Measurements from ENCODE around the gene XRN1. TPM values are rescaled to one million over a fixed set of nuclear protein-coding genes. Genes with fewer than 3 reads are reported as not detected.
"Not testable (repeated sequence)": the region's sequence is repeated elsewhere in the genome, so short reads cannot be mapped to it uniquely, and the experiment has no call there.

Gene XRN1
- total RNA-seq, 4 donors from 2014 or later = 32.0 to 43.8 (median 35.6) TPM

DNA sequence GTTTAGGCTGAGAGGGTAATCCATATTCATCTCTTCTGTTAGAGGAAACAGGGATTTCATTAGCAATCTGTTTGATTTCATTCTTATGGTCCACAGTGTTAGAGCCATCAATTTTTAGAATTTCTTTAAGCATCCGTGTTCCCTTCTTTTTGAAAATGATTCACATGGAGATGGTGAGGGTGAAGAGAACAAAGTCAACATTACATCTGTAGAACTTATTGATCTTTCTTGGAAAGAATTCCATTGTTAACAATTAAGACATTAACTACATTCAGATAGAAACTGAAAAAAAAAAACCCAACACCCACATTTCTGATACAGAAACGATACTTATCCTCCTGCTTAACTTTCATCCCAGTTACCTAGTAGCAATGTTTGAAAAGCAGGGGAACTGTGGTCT lies 115.4 kb downstream of the XRN1 start:
- no peak overlapping the region for H3K4me3 ChIP-seq (ENCODE audit: low read depth, poor library complexity, severe bottlenecking)
- DNase-seq (ENCODE audit: low spot score in 2 of 2) = no peak
- WGBS, 2 donors = 93 to 94% methylated on average over 2 of the region's 2 CpGs
- intact Hi-C loops (cut with DNase I; ENCODE audit: low total_unique reads) = no loop called here
- no peak for TF ChIP-seq CTCF (IDR thresholded peaks at IDR 0.05)
- no peak for TF ChIP-seq POLR2A (IDR thresholded peaks at IDR 0.05)

DNA sequence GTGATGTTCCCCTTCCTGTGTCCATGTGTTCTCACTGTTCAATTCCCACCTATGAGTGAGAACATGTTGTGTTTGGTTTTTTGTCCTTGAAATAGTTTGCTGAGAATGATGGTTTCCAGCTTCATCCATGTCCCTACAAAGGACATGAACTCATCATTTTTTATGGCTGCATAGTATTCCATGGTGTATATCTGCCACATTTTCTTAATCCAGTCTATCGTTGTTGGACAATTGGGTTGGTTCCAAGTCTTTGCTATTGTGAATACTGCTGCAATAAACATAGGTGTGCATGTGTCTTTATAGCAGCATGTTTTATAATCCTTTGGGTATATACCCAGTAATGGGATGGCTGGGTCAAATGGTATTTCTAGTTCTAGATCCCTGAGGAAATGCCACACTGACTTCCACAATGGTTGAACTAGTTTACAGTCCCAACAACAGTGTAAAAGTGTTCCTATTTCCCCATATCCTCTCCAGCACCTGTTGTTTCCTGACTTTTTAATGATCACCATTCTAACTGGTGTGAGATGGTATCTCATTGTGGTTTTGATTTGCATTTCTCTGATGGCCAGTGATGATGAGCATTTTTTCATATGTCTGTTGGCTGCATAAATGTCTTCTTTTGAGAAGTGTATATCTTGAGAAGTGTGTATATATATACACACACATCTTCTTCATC lies 123.4 kb downstream of the XRN1 start:
- intact Hi-C loops (cut with DNase I; ENCODE audit: low total_unique reads); H3K4me3 ChIP-seq (ENCODE audit: low read depth, poor library complexity, severe bottlenecking); DNase-seq (ENCODE audit: low spot score in 2 of 2): not testable (repeated sequence)
- WGBS, 2 donors = 92 to 100% methylated on average over 1 of the region's 1 CpG

DNA sequence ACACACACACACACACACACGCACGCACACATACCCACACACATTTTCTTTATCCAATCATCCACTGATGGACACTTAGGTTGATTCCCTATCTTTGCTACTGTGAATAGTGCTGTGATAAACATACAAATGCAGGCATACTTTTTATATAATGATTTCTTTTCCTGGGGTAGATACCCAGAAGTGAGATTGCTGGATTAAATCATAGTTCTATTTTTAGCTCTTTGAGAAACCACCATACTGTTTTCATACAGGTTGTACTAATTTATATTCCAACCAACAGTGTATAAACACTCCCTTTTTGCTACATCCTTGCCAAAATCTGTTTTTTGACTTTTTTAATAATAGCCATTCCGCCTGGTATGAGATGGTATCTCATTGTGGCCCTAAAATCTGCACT lies 127.9 kb downstream of the XRN1 start:
- intact Hi-C loops (cut with DNase I; ENCODE audit: low total_unique reads) = no loop called here
- no peak for DNase-seq (ENCODE audit: low spot score in 2 of 2)
- WGBS, 2 donors = 98 to 99% methylated on average over 3 of the region's 3 CpGs
- TF ChIP-seq POLR2A (IDR thresholded peaks at IDR 0.05) (no peak), CTCF (IDR thresholded peaks at IDR 0.05) (no peak)
- no peak overlapping the region for H3K4me3 ChIP-seq (ENCODE audit: low read depth, poor library complexity, severe bottlenecking)

DNA sequence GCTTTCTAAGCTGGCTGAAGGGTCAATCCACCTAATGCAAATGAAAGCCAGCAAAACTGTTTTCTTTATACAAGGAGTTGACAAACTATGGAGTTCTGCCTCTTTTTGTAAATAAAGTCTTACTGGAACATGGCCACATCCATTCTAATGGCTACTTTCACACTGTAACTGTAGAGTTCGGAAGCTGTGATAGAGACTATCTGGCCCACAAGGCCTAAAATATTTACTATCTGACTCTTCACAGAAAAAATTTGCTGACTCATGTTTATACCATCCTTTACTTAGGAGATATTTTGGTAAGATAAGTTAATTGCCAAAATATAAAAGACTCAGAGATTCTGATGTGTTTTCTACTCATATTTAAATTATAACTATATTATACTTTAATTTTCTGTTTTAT lies 128.7 kb downstream of the XRN1 start:
- intact Hi-C loops (cut with DNase I; ENCODE audit: low total_unique reads) = no loop called here
- no peak for DNase-seq (ENCODE audit: low spot score in 2 of 2)
- H3K4me3 ChIP-seq (ENCODE audit: low read depth, poor library complexity, severe bottlenecking) = no peak overlapping the region
- WGBS, 2 donors = 88 to 93% methylated on average over 1 of the region's 1 CpG
- TF ChIP-seq POLR2A (IDR thresholded peaks at IDR 0.05) = no peak
- no peak for TF ChIP-seq CTCF (IDR thresholded peaks at IDR 0.05)

DNA sequence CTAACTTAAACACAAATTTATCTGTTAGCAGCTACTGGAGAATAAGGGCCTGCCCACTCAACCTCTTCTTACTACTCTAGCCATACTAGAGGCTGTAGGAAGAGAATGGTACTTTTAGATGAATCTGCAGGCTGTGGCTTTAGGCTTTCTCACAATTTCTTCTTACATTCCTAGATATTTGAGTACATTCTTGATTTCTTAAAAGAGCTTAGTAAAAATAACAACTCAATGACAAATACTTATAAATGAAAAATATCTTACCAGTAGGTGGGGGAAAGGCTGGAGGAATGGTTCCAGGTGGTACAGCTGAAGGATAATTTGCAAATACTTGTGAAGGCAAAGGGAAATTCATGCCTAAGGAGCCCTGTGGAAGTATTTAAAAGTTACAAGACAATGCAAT lies 129.5 kb downstream of the XRN1 start:
- no peak for DNase-seq (ENCODE audit: low spot score in 2 of 2)
- no peak overlapping the region for H3K4me3 ChIP-seq (ENCODE audit: low read depth, poor library complexity, severe bottlenecking)
- TF ChIP-seq CTCF (IDR thresholded peaks at IDR 0.05) (no peak), POLR2A (IDR thresholded peaks at IDR 0.05) (no peak)
- intact Hi-C loops (cut with DNase I; ENCODE audit: low total_unique reads) = no loop called here

DNA sequence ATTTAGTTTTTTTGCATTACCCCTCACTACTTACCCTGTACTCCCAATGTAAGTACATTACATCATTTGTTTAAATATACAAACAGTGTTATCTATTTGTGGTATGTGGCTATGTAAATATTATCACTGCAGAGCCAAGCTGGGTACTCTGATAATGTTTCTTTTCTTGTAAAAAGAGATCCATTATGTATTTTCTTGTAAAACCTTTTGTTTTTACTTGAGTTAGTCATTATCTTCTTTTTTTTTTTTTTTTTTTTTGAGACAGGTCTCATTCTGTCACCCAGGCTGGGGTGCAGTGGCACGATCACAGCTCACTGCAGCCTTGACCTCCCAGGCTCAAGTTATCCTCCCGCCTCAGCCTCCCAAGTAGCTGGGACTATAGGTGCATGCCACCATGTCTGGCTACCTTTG lies 131.9 kb downstream of the XRN1 start:
- whole genome bisulfite sequencing, 2 donors = 94 to 95% methylated on average over 2 of the region's 2 CpGs
- DNase-seq (ENCODE audit: low spot score in 2 of 2); intact Hi-C loops (cut with DNase I; ENCODE audit: low total_unique reads); H3K4me3 ChIP-seq (ENCODE audit: low read depth, poor library complexity, severe bottlenecking): not testable (repeated sequence)

DNA sequence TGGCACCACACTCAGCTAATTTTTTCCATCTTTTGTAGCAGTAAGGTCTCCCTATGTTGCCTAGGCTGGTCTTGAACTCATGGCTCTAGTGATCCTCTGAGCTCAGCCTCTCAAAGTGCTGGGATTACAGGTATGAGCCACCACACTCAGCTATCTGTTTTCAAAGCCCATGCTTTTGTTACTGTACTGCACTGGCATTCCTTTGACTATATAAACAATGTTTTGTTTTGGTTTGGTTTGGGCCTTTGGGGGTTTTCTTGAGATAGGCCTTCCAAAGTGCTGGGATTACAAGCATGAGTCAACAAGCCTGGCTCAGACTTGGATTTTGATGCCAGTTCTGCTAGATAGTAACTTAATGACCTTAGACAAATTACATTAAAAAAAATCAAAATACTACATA lies 132.8 kb downstream of the XRN1 start:
- DNase-seq (ENCODE audit: low spot score in 2 of 2) = no peak
- TF ChIP-seq CTCF (IDR thresholded peaks at IDR 0.05) = no peak
- TF ChIP-seq POLR2A (IDR thresholded peaks at IDR 0.05) = no peak
- H3K4me3 ChIP-seq (ENCODE audit: low read depth, poor library complexity, severe bottlenecking) = no peak overlapping the region
- intact Hi-C loops (cut with DNase I; ENCODE audit: low total_unique reads) = no loop called here
